ENCODE results near the gene TRAPPC5.

- no peak for TF ChIP-seq CTCF (IDR thresholded peaks at IDR 0.05)
- TF ChIP-seq E2F5 (CRISPR knock-in tag; IDR thresholded peaks at IDR 0.05): no peak
- no peak for TF ChIP-seq IRF2 (CRISPR knock-in tag; IDR thresholded peaks at IDR 0.05; ENCODE audit: borderline replicate concordance, low read depth)
- no peak for TF ChIP-seq ATF3 (CRISPR knock-in tag; conservative IDR thresholded peaks at IDR 0.05)
- no peak for TF ChIP-seq ELF4 (CRISPR knock-in tag; IDR thresholded peaks at IDR 0.05; ENCODE audit: low read depth)
- TF ChIP-seq ETV6 (CRISPR knock-in tag; IDR thresholded peaks at IDR 0.05): no peak
- TF ChIP-seq NR2C2 (CRISPR knock-in tag; IDR thresholded peaks at IDR 0.05): no peak
- no peak for TF ChIP-seq ZNF121 (CRISPR knock-in tag; IDR thresholded peaks at IDR 0.05)
- TF ChIP-seq E2F4 (CRISPR knock-in tag; IDR thresholded peaks at IDR 0.05; ENCODE audit: borderline replicate concordance, low read depth): no peak
- TF ChIP-seq FOXP4 (CRISPR knock-in tag; IDR thresholded peaks at IDR 0.05): no peak
- no peak for TF ChIP-seq SP1 (CRISPR knock-in tag; conservative IDR thresholded peaks at IDR 0.05)
Measured at GRCh38 chr19:7692417-7693088, 11.9 kb downstream of the TRAPPC5 start.
